ENCODE measurements around the gene KRTAP5-9. TPM values are rescaled to one million over a fixed set of nuclear protein-coding genes. Genes with fewer than 3 reads are reported as not detected.
"Not testable (repeated sequence)": the region's sequence is repeated elsewhere in the genome, so short reads cannot be mapped to it uniquely, and the experiment has no call there.

The KRTAP5-9 gene
- total RNA-seq, 1 donor from 2014 or later, result 0.20 TPM

- no peak for TF ChIP-seq CTCF (IDR thresholded peaks at IDR 0.05)
- Mint-ChIP-seq H3K4me3 (ENCODE audit: unreplicated experiment) (no peak overlapping the region), H3K4me1 (ENCODE audit: low read depth) (no peaks in the 10 kb centered on the region), H3K9me3 (ENCODE audit: low read depth) (no peaks in the 10 kb centered on the region), H3K27ac (ENCODE audit: unreplicated experiment) (no peak overlapping the region), H3K36me3 (ENCODE audit: low read depth) (no peaks in the 10 kb centered on the region), H3K27me3 (ENCODE audit: low read depth) (peaks cover 4% of the 10 kb centered on the region)
- DNase-seq (ENCODE audit: low spot score), result no peak
Measured at GRCh38 chr11:71537537-71537936, 10.7 kb upstream of the KRTAP5-9 start.

- H3K27me3 Mint-ChIP-seq (ENCODE audit: low read depth); H3K4me3 Mint-ChIP-seq (ENCODE audit: unreplicated experiment); H3K36me3 Mint-ChIP-seq (ENCODE audit: low read depth); H3K9me3 Mint-ChIP-seq (ENCODE audit: low read depth); H3K27ac Mint-ChIP-seq (ENCODE audit: unreplicated experiment); H3K4me1 Mint-ChIP-seq (ENCODE audit: low read depth); DNase-seq (ENCODE audit: low spot score): not testable (repeated sequence)
Measured at GRCh38 chr11:71537977-71538665, 10.1 kb upstream of the KRTAP5-9 start, which contains the start of gene KRTAP5-8. KRTAP5-8 (plus strand) TSS chr11:71538025; CDS start chr11:71538056, 31 bp downstream.

- Mint-ChIP-seq H3K36me3 (ENCODE audit: low read depth) (no peaks in the 10 kb centered on the region), H3K9me3 (ENCODE audit: low read depth) (no peaks in the 10 kb centered on the region), H3K4me3 (ENCODE audit: unreplicated experiment) (no peak overlapping the region), H3K4me1 (ENCODE audit: low read depth) (no peaks in the 10 kb centered on the region), H3K27ac (ENCODE audit: unreplicated experiment) (no peak overlapping the region), H3K27me3 (ENCODE audit: low read depth) (peaks cover 7% of the 10 kb centered on the region)
- DNase-seq (ENCODE audit: low spot score), result no peak
- TF ChIP-seq CTCF (IDR thresholded peaks at IDR 0.05), result no peak
Measured at GRCh38 chr11:71538666-71538990, 9.6 kb upstream of the KRTAP5-9 start.

- TF ChIP-seq CTCF (IDR thresholded peaks at IDR 0.05), result no peak
- Mint-ChIP-seq H3K9me3 (ENCODE audit: low read depth) (no peaks in the 10 kb centered on the region), H3K27ac (ENCODE audit: unreplicated experiment) (no peak overlapping the region), H3K36me3 (ENCODE audit: low read depth) (no peaks in the 10 kb centered on the region), H3K27me3 (ENCODE audit: low read depth) (peaks cover 7% of the 10 kb centered on the region), H3K4me1 (ENCODE audit: low read depth) (no peaks in the 10 kb centered on the region), H3K4me3 (ENCODE audit: unreplicated experiment) (no peak overlapping the region)
- DNase-seq (ENCODE audit: low spot score), result no peak
Measured at GRCh38 chr11:71539017-71539416, 9.2 kb upstream of the KRTAP5-9 start.

- not testable (repeated sequence) for DNase-seq (ENCODE audit: low spot score); H3K9me3 Mint-ChIP-seq (ENCODE audit: low read depth); H3K4me3 Mint-ChIP-seq (ENCODE audit: unreplicated experiment); H3K27me3 Mint-ChIP-seq (ENCODE audit: low read depth); H3K4me1 Mint-ChIP-seq (ENCODE audit: low read depth); H3K36me3 Mint-ChIP-seq (ENCODE audit: low read depth); H3K27ac Mint-ChIP-seq (ENCODE audit: unreplicated experiment)
Measured at GRCh38 chr11:71539971-71540370, 8.2 kb upstream of the KRTAP5-9 start.

- H3K27me3 Mint-ChIP-seq (ENCODE audit: low read depth); H3K4me3 Mint-ChIP-seq (ENCODE audit: unreplicated experiment); H3K4me1 Mint-ChIP-seq (ENCODE audit: low read depth); H3K36me3 Mint-ChIP-seq (ENCODE audit: low read depth); DNase-seq (ENCODE audit: low spot score); H3K27ac Mint-ChIP-seq (ENCODE audit: unreplicated experiment); H3K9me3 Mint-ChIP-seq (ENCODE audit: low read depth): not testable (repeated sequence)
Measured at GRCh38 chr11:71540521-71541304, 7.5 kb upstream of the KRTAP5-9 start.

All from chondrocyte (in vitro differentiated cells).